Measurements from ENCODE around the gene PACSIN1. TPM values are rescaled to one million over a fixed set of nuclear protein-coding genes. Genes with fewer than 3 reads are reported as not detected.
"Not testable (repeated sequence)": the region's sequence is repeated elsewhere in the genome, so short reads cannot be mapped to it uniquely, and the experiment has no call there.

PACSIN1 gene
- total RNA-seq, 2 experiments from 2014 or later: 0.07 to 0.14 TPM

GRCh38 chr6:34469499-34469898 is 3.6 kb downstream of the PACSIN1 start:
- ChIA-PET CTCF (interaction anchor here (1.4 kb wide), 1 partner anchor 139 kb away, joined by 3 read pairs; no protein-coding TSS in a partner anchor), POLR2A (no interaction called here)
- Mint-ChIP-seq H3K9me3 (ENCODE audit: low read depth) (no peaks in the 10 kb centered on the region), H3K27me3 (peaks cover 13% of the 10 kb centered on the region), H3K27ac (no peak overlapping the region), H3K4me1 (peaks cover 4% of the 10 kb centered on the region), H3K36me3 (ENCODE audit: low read depth) (no peaks in the 10 kb centered on the region), H3K4me3 (no peak overlapping the region)
- no peak for ATAC-seq
- intact Hi-C loops (cut with DNase I, micrococcal nuclease): no loop called here
- no peak for DNase-seq

DNA sequence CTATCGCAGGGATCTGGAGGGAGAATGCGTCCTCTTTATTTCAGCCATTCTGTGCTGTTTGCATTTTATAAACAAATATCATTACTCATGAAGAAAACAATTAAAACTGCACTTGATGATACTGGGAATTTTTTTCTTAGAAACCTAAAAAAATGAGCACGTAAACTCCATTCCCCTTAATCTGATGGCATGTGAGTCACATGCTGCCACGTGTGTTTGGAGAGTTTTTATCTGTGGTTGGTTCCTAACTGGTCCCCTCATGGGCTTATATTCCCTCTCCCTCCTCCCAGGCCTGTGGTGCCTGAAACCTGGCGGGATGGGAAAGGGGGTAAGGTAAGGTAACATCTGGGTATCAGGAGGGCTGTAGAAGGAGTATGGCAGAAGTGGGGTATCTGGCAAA is 6.5 kb downstream of the PACSIN1 start:
- no peak for DNase-seq
- CTCF ChIA-PET: interaction anchor here (1.5 kb wide), 1 partner anchor 12 kb away, joined by 5 read pairs; no protein-coding TSS in a partner anchor

GRCh38 chr6:34473967-34474366 is 8.1 kb downstream of the PACSIN1 start:
- H3K9me3 Mint-ChIP-seq (ENCODE audit: low read depth): no peaks in the 10 kb centered on the region
- no peaks in the 10 kb centered on the region for H3K4me1 Mint-ChIP-seq
- intact Hi-C loops (cut with DNase I, micrococcal nuclease): no loop called here
- ChIA-PET POLR2A (no interaction called here), CTCF (no interaction called here)
- H3K4me3 Mint-ChIP-seq: no peak overlapping the region
- no peaks in the 10 kb centered on the region for H3K36me3 Mint-ChIP-seq (ENCODE audit: low read depth)
- no peak overlapping the region for H3K27ac Mint-ChIP-seq
- no peak for ATAC-seq
- no peak for DNase-seq
- H3K27me3 Mint-ChIP-seq: no peaks in the 10 kb centered on the region

More for the DNA sequence above, 6.5 kb downstream of the PACSIN1 start:
- no peak for ATAC-seq
- H3K36me3 Mint-ChIP-seq (ENCODE audit: low read depth): no peaks in the 10 kb centered on the region
- no peaks in the 10 kb centered on the region for H3K4me1 Mint-ChIP-seq
- intact Hi-C loops (cut with DNase I, micrococcal nuclease): no loop called here
- H3K27me3 Mint-ChIP-seq: no peaks in the 10 kb centered on the region
- POLR2A ChIA-PET: no interaction called here
- H3K4me3 Mint-ChIP-seq: no peak overlapping the region
- H3K9me3 Mint-ChIP-seq (ENCODE audit: low read depth): no peaks in the 10 kb centered on the region
- H3K27ac Mint-ChIP-seq: no peak overlapping the region

GRCh38 chr6:34474754-34475153 is 8.9 kb downstream of the PACSIN1 start:
- Mint-ChIP-seq H3K4me3 (no peak overlapping the region), H3K9me3 (ENCODE audit: low read depth) (no peaks in the 10 kb centered on the region), H3K27me3 (no peaks in the 10 kb centered on the region), H3K36me3 (ENCODE audit: low read depth) (no peaks in the 10 kb centered on the region), H3K4me1 (no peaks in the 10 kb centered on the region), H3K27ac (no peak overlapping the region)
- intact Hi-C loops (cut with DNase I, micrococcal nuclease): no loop called here
- ATAC-seq: no peak
- CTCF ChIA-PET: interaction anchor here (0.6 to 2.6 kb wide), 2 partner anchors 14 to 394 kb away, joined by 3 to 12 read pairs; no protein-coding TSS in a partner anchor
- POLR2A ChIA-PET: interaction anchor here (0.5 kb wide), 1 partner anchor 22 kb away, joined by 3 read pairs; no protein-coding TSS in a partner anchor
- DNase-seq: no peak

GRCh38 chr6:34475238-34475682 is 9.4 kb downstream of the PACSIN1 start:
- POLR2A ChIA-PET: interaction anchor here (0.5 kb wide), 1 partner anchor 21 kb away, joined by 3 read pairs; no protein-coding TSS in a partner anchor
- ATAC-seq: no peak
- no peak overlapping the region for H3K27ac Mint-ChIP-seq

GRCh38 chr6:34475767-34476328 is 10.0 kb downstream of the PACSIN1 start:
- ATAC-seq: no peak
- no peaks in the 10 kb centered on the region for H3K9me3 Mint-ChIP-seq (ENCODE audit: low read depth)
- DNase-seq: no peak
- POLR2A ChIA-PET: no interaction called here
- no peaks in the 10 kb centered on the region for H3K36me3 Mint-ChIP-seq (ENCODE audit: low read depth)
- intact Hi-C loops (cut with DNase I, micrococcal nuclease): no loop called here
- no peak overlapping the region for H3K27ac Mint-ChIP-seq
- H3K4me1 Mint-ChIP-seq: no peaks in the 10 kb centered on the region
- no peak overlapping the region for H3K4me3 Mint-ChIP-seq
- no peaks in the 10 kb centered on the region for H3K27me3 Mint-ChIP-seq
- CTCF ChIA-PET: interaction anchor here (0.6 to 2.6 kb wide), 4 partner anchors 13 to 841 kb away, joined by 3 to 12 read pairs (median 4); no protein-coding TSS in a partner anchor

More at GRCh38 chr6:34475238-34475682, 9.4 kb downstream of the PACSIN1 start:
- no peak overlapping the region for H3K4me3 Mint-ChIP-seq
- no peak for DNase-seq
- no peaks in the 10 kb centered on the region for H3K27me3 Mint-ChIP-seq
- intact Hi-C loops (cut with DNase I, micrococcal nuclease): no loop called here
- no peaks in the 10 kb centered on the region for H3K36me3 Mint-ChIP-seq (ENCODE audit: low read depth)
- no peaks in the 10 kb centered on the region for H3K4me1 Mint-ChIP-seq
- CTCF ChIA-PET: interaction anchor here (0.6 to 2.6 kb wide), 4 partner anchors 12 to 394 kb away, joined by 3 to 12 read pairs (median 4); no protein-coding TSS in a partner anchor
- no peaks in the 10 kb centered on the region for H3K9me3 Mint-ChIP-seq (ENCODE audit: low read depth)

- no peaks in the 10 kb centered on the region for H3K9me3 Mint-ChIP-seq (ENCODE audit: low read depth)
- DNase-seq: no peak
- ChIA-PET CTCF (interaction anchor here (2.6 kb wide), 1 partner anchor 16 kb away, joined by 12 read pairs; no protein-coding TSS in a partner anchor), POLR2A (no interaction called here)
- no peaks in the 10 kb centered on the region for H3K27me3 Mint-ChIP-seq
- H3K4me3 Mint-ChIP-seq: no peak overlapping the region
- no peaks in the 10 kb centered on the region for H3K36me3 Mint-ChIP-seq (ENCODE audit: low read depth)
- H3K27ac Mint-ChIP-seq: no peak overlapping the region
- no peak for ATAC-seq
- intact Hi-C loops (cut with DNase I, micrococcal nuclease): no loop called here
- H3K4me1 Mint-ChIP-seq: no peaks in the 10 kb centered on the region
Observed at GRCh38 chr6:34476447-34476846, 10.6 kb downstream of the PACSIN1 start.

DNA sequence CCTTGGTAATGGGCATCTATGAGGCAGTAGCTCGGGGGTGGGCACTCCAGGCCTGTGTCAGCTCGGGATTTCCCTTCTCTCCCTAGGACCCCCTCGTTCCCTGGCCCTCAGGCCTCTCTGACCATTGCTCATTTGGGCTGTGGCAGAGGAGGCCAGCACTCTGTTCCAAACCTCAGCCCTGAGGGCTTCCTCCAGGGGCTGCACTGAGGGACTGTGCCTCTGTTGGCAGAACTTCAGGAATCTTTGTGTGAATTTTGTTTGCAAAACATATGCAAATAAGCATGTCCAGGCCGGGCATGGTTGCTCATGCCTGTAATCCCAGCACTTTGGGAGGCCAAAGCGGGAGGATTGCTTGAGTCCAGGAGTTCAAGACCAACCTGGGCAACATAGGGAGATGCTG is 11.0 kb downstream of the PACSIN1 start:
- ATAC-seq (no peak), DNase-seq (no peak)
- H3K9me3 Mint-ChIP-seq (ENCODE audit: low read depth): no peaks in the 10 kb centered on the region
- CTCF ChIA-PET: interaction anchor here (2.6 kb wide), 1 partner anchor 17 kb away, joined by 12 read pairs; no protein-coding TSS in a partner anchor
- no peaks in the 10 kb centered on the region for H3K27me3 Mint-ChIP-seq
- H3K4me1 Mint-ChIP-seq: no peaks in the 10 kb centered on the region
- H3K27ac Mint-ChIP-seq: no peak overlapping the region
- intact Hi-C loops (cut with DNase I, micrococcal nuclease): no loop called here
- no peaks in the 10 kb centered on the region for H3K36me3 Mint-ChIP-seq (ENCODE audit: low read depth)
- H3K4me3 Mint-ChIP-seq: no peak overlapping the region
- POLR2A ChIA-PET: no interaction called here

- DNase-seq (no peak), ATAC-seq (no peak)
- H3K27ac Mint-ChIP-seq: no peak overlapping the region
- no peaks in the 10 kb centered on the region for H3K27me3 Mint-ChIP-seq
- no peak overlapping the region for H3K4me3 Mint-ChIP-seq
- no peaks in the 10 kb centered on the region for H3K4me1 Mint-ChIP-seq
- intact Hi-C loops (cut with DNase I, micrococcal nuclease): no loop called here
- no peaks in the 10 kb centered on the region for H3K36me3 Mint-ChIP-seq (ENCODE audit: low read depth)
- ChIA-PET CTCF (no interaction called here), POLR2A (no interaction called here)
- H3K9me3 Mint-ChIP-seq (ENCODE audit: low read depth): no peaks in the 10 kb centered on the region
Observed at GRCh38 chr6:34478796-34479195, 12.9 kb downstream of the PACSIN1 start.

DNA sequence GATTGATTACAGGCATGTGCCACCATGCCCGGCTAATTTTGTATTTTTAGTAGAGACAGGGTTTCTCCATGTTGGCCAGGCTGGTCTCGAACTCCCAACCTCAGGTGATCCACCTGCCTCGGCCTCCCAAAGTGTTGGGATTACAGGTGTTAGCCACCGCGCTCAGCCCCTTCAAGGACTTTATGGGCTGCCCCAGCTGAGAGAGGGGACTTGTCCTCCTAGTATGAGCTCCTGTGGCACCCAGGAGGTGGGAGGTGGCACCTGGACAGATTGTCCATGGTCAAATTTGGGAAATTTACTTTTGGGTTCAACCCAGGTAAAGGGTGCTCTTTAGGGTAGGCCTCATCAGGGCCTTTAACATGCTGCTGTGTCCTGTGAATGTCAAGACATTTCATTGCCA is 17.9 kb downstream of the PACSIN1 start:
- DNase-seq; H3K27me3 Mint-ChIP-seq; H3K9me3 Mint-ChIP-seq (ENCODE audit: low read depth); ATAC-seq; H3K4me3 Mint-ChIP-seq; H3K36me3 Mint-ChIP-seq (ENCODE audit: low read depth): not testable (repeated sequence)
- H3K4me1 Mint-ChIP-seq: peaks cover 27% of the 10 kb centered on the region
- ChIA-PET POLR2A (interaction anchor here (0.7 kb wide), 1 partner anchor 274 kb away, joined by 4 read pairs; the partner anchor contains the start of gene SNRPC), CTCF (interaction anchor here (1.5 kb wide), 1 partner anchor 8 kb away, joined by 3 read pairs; no protein-coding TSS in a partner anchor)
- intact Hi-C loops (cut with DNase I, micrococcal nuclease): loop anchor here (2.0 to 10.0 kb wide), 4 partner anchors 57 to 235 kb away; partner anchors contain the start of genes ILRUN (in 1 of the 2), RPS10 (in 1 of the 2) and SMIM29 (in 1 of the 2)
- peak overlapping the region; percentile 55 for H3K27ac Mint-ChIP-seq

DNA sequence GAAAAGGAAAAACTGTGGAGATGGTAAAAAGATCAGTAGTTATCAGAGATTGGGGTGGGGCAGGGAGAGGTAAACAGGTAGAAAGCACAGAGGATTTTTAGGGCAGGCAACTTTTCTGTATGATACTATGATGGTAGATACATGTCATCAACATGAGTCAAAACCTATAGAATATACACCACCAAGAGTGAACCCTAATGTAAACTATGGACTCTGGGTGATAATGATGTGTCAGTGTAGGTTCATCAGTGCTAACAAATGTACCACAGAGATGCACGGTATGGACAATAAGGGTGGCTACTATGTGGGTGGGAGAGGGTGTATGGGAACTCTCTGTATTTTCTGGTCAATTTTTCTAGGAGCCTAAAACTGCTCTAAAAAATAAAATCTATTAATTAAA is 18.5 kb downstream of the PACSIN1 start:
- H3K9me3 Mint-ChIP-seq (ENCODE audit: low read depth): no peaks in the 10 kb centered on the region
- H3K27me3 Mint-ChIP-seq: no peaks in the 10 kb centered on the region
- H3K27ac Mint-ChIP-seq: peak overlapping the region; percentile 55
- H3K36me3 Mint-ChIP-seq (ENCODE audit: low read depth): no peaks in the 10 kb centered on the region
- ATAC-seq (peak; percentile 45), DNase-seq (no peak)
- no peak overlapping the region for H3K4me3 Mint-ChIP-seq
- CTCF ChIA-PET: interaction anchor here (1.5 kb wide), 1 partner anchor 7 kb away, joined by 3 read pairs; no protein-coding TSS in a partner anchor
- POLR2A ChIA-PET: interaction anchor here (0.7 kb wide), 1 partner anchor 273 kb away, joined by 4 read pairs; the partner anchor contains the start of gene SNRPC
- intact Hi-C loops (cut with DNase I, micrococcal nuclease): loop anchor here (2.0 to 10.0 kb wide), 4 partner anchors 58 to 236 kb away; partner anchors contain the start of genes ILRUN (in 1 of the 2), RPS10 (in 1 of the 2) and SMIM29 (in 1 of the 2)
- H3K4me1 Mint-ChIP-seq: peaks cover 27% of the 10 kb centered on the region
